Measurements from ENCODE around the gene AJM1.
"Not testable (repeated sequence)": the region's sequence is repeated elsewhere in the genome, so short reads cannot be mapped to it uniquely, and the experiment has no call there.

Gene AJM1

DNA sequence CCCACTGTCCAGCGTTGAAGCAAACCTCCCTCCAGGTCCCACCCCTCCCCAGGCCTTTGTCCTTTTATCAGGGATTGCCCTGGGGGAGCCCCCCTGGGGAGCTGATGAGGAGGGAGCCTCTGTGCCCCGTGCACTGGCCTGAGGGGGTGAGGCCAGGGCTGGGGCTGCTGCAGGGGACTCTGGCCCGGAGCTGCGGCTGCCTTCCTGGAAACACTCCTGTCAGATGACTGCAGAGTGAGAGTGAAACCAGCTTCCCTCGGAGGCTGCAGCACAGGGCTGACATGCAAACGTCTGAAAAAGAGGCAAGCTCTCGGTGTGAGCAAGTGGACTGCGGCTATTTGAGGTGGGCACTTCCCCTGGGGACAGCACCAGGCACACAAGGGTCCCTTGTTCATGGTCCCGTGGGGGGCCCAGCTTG is 39.4 kb downstream of the AJM1 start:
- no peak for DNase-seq

DNA sequence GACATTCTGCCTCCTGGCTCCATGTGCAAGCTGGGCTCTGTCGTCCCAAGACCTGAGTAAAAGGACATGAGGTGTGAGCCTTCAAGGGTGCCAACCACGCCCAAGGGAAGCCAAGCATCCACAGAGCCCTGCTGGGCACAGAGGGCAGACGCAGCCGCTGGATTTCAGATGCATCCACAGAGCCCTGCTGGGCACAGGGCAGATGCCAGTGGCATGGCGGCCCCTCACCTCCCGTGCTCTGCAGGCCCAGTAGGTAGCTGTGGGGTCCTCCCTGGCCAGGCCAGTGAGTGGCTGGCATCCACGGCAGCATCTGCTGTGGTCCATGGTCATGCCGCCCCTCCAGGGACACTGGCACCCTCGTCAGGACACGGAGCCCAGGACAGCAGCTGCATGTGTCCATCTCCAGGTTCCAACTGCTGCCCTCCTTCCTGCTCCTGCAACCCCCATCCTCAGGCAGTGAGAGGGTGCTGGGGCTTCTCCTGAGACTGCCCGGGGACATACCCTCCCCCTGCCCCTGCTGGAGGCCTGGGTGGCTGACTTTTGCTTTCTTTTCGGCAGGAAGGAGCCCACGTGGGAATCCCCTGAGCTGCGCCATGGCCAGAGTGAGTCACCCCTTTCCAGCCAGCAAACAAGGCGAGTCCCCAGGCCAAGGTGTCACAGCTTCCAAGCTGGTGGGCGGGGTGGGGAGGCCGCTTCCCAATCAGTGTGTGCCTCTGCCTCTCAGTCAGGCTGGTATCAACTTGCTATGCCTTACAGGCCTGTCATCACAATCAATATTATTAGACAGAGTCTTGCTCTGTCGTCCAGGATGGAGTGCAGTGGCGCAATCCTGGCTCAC is 40.0 kb downstream of the AJM1 start:
- no peak for DNase-seq

DNA sequence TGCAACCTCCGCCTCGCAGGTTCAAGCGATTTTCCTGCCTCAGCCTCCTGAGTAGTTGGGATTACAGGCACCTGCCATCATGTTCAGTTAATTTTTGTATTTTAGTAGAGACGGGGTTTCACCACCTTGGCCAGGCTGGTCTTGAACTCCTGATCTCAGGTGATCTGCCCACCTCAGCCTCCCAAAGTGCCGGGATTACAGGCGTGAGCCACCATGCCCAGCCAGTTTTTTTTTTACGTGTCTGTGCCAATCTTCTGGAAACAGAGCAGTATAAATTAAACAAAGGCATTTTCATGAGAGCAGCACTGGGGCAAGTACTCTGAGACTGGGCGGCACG is 40.6 kb downstream of the AJM1 start:
- not testable (repeated sequence) for DNase-seq

- not testable (repeated sequence) for DNase-seq
Measured at GRCh38 chr9:136883670-136884069, 41.4 kb downstream of the AJM1 start.

DNA sequence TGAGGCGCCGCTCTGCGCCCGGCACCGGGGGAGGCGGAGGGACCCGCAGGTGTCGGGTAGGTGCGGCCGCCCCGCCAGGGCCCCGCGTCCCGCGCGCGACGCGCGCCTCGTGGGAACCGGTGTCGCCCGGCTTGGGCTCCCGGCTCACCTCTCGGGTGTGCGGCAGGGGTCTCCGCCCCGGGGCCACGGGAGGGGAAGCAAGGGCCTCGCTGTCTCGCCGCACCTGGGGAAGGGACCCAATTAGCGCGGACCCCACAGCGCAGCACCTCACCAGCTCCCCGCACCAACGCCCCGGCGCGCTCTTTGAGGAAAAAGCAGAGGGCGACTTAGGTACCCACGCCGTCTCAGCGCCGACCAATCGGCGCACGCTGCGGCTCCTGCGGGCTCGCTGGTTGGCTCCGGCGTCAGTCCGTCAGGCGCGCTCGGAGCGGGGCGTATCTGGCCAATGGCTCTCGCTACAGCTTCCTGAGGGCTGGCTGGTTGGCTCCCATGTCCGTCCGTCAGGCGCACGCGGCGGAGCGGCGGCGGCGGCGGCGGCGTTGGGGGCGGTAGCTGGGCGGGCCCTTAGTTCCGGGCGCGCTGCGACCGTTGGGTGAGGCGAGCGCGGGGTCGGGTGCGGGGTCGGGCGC is 43.8 kb downstream of the AJM1 start, which contains the start of gene TRAF2:
Gene TRAF2, plus strand, starts transcription at position 567 of the 629 bp plus-strand sequence. CDS start 12,225 bp downstream, outside the sequence.
- peak; percentile 89 for DNase-seq

GRCh38 chr9:136886610-136887597 is 44.6 kb downstream of the AJM1 start:
- no peak for DNase-seq

- DNase-seq = no peak
Measured at GRCh38 chr9:136888454-136888853, 46.2 kb downstream of the AJM1 start.

DNA sequence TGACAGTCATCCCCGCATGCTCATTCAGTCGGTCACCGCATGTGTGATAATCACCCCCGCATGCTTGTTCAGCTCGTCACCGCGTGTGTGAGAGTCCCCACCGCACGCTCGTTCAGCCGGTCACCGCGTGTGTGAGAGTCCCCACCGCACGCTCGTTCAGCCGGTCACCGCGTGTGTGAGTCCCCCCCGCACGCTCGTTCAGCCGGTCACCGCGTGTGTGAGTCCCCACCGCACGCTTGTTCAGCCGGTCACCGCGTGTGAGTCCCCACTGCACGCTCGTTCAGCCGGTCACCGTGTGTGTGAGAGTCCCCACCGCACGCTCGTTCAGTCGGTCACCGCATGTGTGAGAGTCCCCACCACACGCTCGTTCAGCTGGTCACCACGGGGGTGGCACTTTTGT is 47.6 kb downstream of the AJM1 start:
- no peak for DNase-seq

GRCh38 chr9:136890661-136891060 is 48.4 kb downstream of the AJM1 start:
- no peak for DNase-seq
